Prostate gland (tissue), 2 donors: ENCODE measurements around the gene TANGO6. TPM values are rescaled to one million over a fixed set of nuclear protein-coding genes. Genes with fewer than 3 reads are reported as not detected.

Experiments used
- DNase-seq: peaks from one replicate; pipeline ENCODE4 v3.0.0-alpha.2; 2019; ENCODE audit warnings: low spot score
- H3K27ac ChIP-seq, 2 donors: fragments of 200-600 bp; sonication (generic); 2 replicates each; pipeline ENCODE4 v1.5.1; 2017 to 2019
- H3K27me3 ChIP-seq: fragments of 200-600 bp; sonication (generic); replicated peaks from 2 replicates; pipeline ENCODE4 v1.5.1; 2019; ENCODE audit not compliant: insufficient read depth
- H3K36me3 ChIP-seq, 2 donors: fragments of 200-600 bp; sonication (generic); 1 replicate in 1 of 2; 2 replicates in 1 of 2; pipeline versions ENCODE4 v1.5.1 to v1.8.1; 2017 to 2019
- H3K4me1 ChIP-seq: fragments of 200-600 bp; sonication (generic); replicated peaks from 2 replicates; pipeline ENCODE4 v1.5.1; 2019
- H3K4me3 ChIP-seq, 2 donors: fragments of 200-600 bp; sonication (generic); 2 replicates each; pipeline ENCODE4 v1.5.1; 2017 to 2019
- H3K9me3 ChIP-seq: fragments of 200-600 bp; sonication (generic); 2 replicates; pipeline ENCODE4 v1.5.1; 2017
- CTCF ChIP-seq, 4 experiments: fragments of 200-600 bp in 2 of 4; fragments of 450-650 bp in 2 of 4; sonication (generic) in 2 of 4; IDR thresholded peaks; 1 replicate in 3 of 4; 2 replicates in 1 of 4; pipeline ENCODE4 v1.5.1; 2016 to 2019; ENCODE audit warnings: antibody characterized with exemption in 4 of 4, mild to moderate bottlenecking in 2 of 4, moderate library complexity in 2 of 4
- POLR2A ChIP-seq: fragments of 450-650 bp; IDR thresholded peaks from one replicate; pipeline ENCODE4 v1.6.1; 2016; ENCODE audit warnings: antibody characterized with exemption, mild to moderate bottlenecking
- POLR2AphosphoS5 ChIP-seq: sonication (generic); formaldehyde crosslinking; IDR thresholded peaks from one replicate; pipeline ENCODE4 v1.6.1; 2017; ENCODE audit warnings: antibody characterized with exemption
- WGBS: methylation state at CpG from one replicate; pipeline ENCODE4 v1.1.5; 2018; 5-methylcytosine and 5-hydroxymethylcytosine counted together
- intact Hi-C: fragments of 100-400 bp; cut with DNase I; formaldehyde crosslinking; loops from one replicate; pipeline ENCODE4 v1.14.2; 2022
- total RNA-seq, 2 donors: library from RNA; depleted of rRNA; stranded (reverse); fragments of >200 nt; gene quantifications; one replicate each; pipeline ENCODE4 v1.1.0, GENCODE V29; 2016

Gene TANGO6
- total RNA-seq, 2 donors from 2014 or later = 13.1 to 28.6 TPM

GRCh38 chr16:68961778-68962402 lies 118.6 kb downstream of the TANGO6 start:
- no peaks in the 10 kb centered on the region for H3K27me3 ChIP-seq
- TF ChIP-seq CTCF (IDR thresholded peaks at IDR 0.05) (no peak), POLR2AphosphoS5 (no peak), POLR2A (no peak)
- no peaks in the 10 kb centered on the region for H3K36me3 ChIP-seq
- no peaks in the 10 kb centered on the region for H3K9me3 ChIP-seq
- no peaks in the 10 kb centered on the region for H3K4me1 ChIP-seq
- intact Hi-C loops = no loop called here
- H3K27ac ChIP-seq = no peak overlapping the region
- no peak overlapping the region for H3K4me3 ChIP-seq
- WGBS = 93% methylated on average over 4 of the region's 4 CpGs
- no peak for DNase-seq

GRCh38 chr16:68969338-68969737 lies 126.0 kb downstream of the TANGO6 start:
- Histone ChIP-seq H3K27ac (no peak overlapping the region), H3K4me3 (no peak overlapping the region), H3K36me3 (no peaks in the 10 kb centered on the region), H3K9me3 (no peaks in the 10 kb centered on the region), H3K4me1 (no peaks in the 10 kb centered on the region), H3K27me3 (no peaks in the 10 kb centered on the region)
- WGBS = 74% methylated on average over 2 of the region's 2 CpGs
- no peak for TF ChIP-seq CTCF (IDR thresholded peaks at IDR 0.05)
- no peak for TF ChIP-seq POLR2AphosphoS5
- no peak for TF ChIP-seq POLR2A
- intact Hi-C loops = no loop called here
- no peak for DNase-seq

- Histone ChIP-seq H3K4me3 (no peak overlapping the region), H3K27me3 (no peaks in the 10 kb centered on the region), H3K27ac (no peak overlapping the region), H3K36me3 (no peaks in the 10 kb centered on the region), H3K9me3 (no peaks in the 10 kb centered on the region), H3K4me1 (no peaks in the 10 kb centered on the region)
- TF ChIP-seq POLR2AphosphoS5 (no peak), CTCF (IDR thresholded peaks at IDR 0.05) (no peak), POLR2A (no peak)
- WGBS = 92% methylated on average over 4 of the region's 4 CpGs
- no peak for DNase-seq
- intact Hi-C loops = no loop called here
Measured at GRCh38 chr16:68972013-68972412, 128.7 kb downstream of the TANGO6 start.

- Histone ChIP-seq H3K9me3 (no peaks in the 10 kb centered on the region), H3K4me3 (no peak overlapping the region), H3K27me3 (no peaks in the 10 kb centered on the region), H3K4me1 (no peaks in the 10 kb centered on the region), H3K36me3 (no peaks in the 10 kb centered on the region), H3K27ac (no peak overlapping the region)
- DNase-seq = no peak
- intact Hi-C loops = no loop called here
- TF ChIP-seq CTCF (IDR thresholded peaks at IDR 0.05) = peak in 1 of 4 experiments; percentile 10
- no peak for TF ChIP-seq POLR2A
- 41% methylated on average over 4 of the region's 4 CpGs for WGBS
Measured at GRCh38 chr16:68972720-68973119, 129.4 kb downstream of the TANGO6 start.

GRCh38 chr16:68973611-68974120 lies 130.3 kb downstream of the TANGO6 start:
- no peaks in the 10 kb centered on the region for H3K4me1 ChIP-seq
- H3K27ac ChIP-seq = no peak overlapping the region
- 41% methylated on average over 7 of the region's 7 CpGs for WGBS
- intact Hi-C loops = no loop called here
- no peak for DNase-seq
- TF ChIP-seq CTCF (IDR thresholded peaks at IDR 0.05) = no peak
- no peak for TF ChIP-seq POLR2AphosphoS5
- no peak for TF ChIP-seq POLR2A
- no peaks in the 10 kb centered on the region for H3K27me3 ChIP-seq
- no peaks in the 10 kb centered on the region for H3K9me3 ChIP-seq
- no peak overlapping the region for H3K4me3 ChIP-seq
- no peaks in the 10 kb centered on the region for H3K36me3 ChIP-seq
